Head of caudate nucleus (tissue), 42 donors: ENCODE results near the gene HEATR5B.
A peak's percentile ranks its signal among the peaks of the same experiment; 100 is the strongest.

Source experiments
- DNase-seq, 42 donors: peaks; one replicate each; pipeline versions ENCODE4 v3.0.0 to v3.0.0-alpha.2; 2020 to 2021; ENCODE audit warnings: mixed read lengths in 7 of 42
- intact Hi-C: fragments of 100-400 bp; cut with DNase I; formaldehyde crosslinking; loops from one replicate; pipeline ENCODE4 v1.15.0; 2022

Gene HEATR5B

DNA sequence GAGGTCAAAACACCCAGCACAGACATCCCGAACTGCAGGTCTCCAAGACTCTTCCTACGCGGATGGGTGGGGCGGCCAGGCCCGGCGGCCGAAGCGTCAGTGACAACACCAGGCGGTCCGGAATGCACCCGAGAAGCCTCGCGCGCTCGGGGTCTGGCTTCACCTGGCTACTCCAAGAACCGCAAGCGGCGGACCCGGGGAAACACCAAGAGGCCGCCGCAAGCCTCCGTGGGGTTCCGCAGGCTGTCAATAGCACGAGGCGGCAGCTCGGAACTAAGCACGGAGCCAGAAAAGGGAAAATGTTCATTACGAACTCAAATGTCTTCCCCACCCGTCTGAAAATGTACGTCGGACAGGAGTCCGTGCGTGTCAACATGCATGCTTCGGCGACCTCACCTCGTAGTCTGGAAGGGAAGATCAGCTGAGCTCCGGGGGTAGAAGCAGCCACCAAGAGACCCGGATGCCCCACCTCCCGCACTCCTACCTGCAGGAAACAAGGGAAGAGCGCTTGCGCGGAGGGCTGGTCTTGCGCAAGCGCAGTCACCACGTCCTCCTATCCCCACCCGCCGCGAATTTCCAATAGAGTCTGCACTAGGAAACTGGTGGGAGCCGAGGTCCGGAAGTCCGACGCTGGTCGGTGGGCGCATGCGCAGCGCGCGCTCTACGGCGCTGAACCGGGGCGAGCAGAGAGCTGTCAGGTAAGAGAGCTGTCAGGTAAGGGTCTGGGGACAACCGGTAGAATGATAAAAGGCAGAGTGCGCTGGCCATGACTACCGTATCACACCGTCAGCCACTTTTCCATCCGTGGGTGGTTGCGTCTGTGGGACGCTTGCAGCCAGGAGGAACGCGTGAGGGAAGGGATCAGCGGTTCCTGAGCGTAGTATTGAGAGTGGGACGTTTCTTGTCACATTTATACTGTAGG is at the start of gene HEATR5B, which contains the start of gene GPATCH11:
HEATR5B (minus strand) TSS at position 500 of the 922 bp plus-strand sequence. CDS start 958 bp downstream, outside the sequence.
GPATCH11 (plus strand) TSS at position 646 of the 922 bp plus-strand sequence. CDS start 3,864 bp downstream, outside the sequence.
- intact Hi-C loops: no loop called here
- peak; percentile 88 to 98 (median 94) for DNase-seq

DNA sequence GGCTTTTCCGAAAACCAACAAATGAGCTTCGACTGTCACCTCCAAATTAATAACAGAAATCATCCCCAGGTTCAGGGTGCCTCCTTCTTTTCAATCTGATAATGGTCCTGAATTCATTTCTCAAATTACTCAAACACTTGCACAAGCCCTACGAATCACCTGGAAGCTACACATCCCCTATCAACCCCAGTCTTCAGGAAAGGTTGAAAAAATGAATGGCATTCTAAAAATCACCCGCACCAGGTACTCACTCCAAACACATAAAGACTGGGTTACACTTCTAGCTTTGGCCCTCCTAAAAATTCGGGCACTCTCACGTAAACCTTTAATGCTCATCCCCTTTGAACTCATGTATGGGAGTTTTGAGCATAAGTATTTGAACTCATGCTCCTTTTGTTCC is 48.7 kb upstream of the HEATR5B start:
- DNase-seq: no peak
- intact Hi-C loops: no loop called here

GRCh38 chr2:37125416-37125815 is 41.2 kb upstream of the HEATR5B start:
- no peak for DNase-seq
- intact Hi-C loops: no loop called here

- no peak for DNase-seq
- intact Hi-C loops: no loop called here
Measured at GRCh38 chr2:37119157-37119556, 35.0 kb upstream of the HEATR5B start.

DNA sequence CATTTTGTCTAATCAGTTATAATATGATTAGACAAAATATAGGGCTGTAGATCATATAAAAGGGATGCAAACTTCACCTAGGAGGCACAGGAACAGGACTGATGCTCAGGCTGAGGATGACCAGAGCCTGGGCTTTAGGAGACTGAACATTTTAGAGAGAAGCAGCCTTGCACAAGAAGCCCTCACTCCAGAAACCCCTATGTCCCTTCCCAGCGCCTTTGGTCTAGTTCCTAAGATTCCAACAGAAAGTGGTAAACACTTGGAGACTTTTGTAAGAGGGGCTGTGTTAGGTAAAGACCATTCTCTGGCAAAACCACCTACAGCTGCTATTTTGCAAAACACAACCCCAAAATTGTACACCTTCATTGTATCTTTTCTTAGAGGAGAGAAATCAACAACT is 33.4 kb upstream of the HEATR5B start:
- no peak for DNase-seq
- intact Hi-C loops: no loop called here

DNA sequence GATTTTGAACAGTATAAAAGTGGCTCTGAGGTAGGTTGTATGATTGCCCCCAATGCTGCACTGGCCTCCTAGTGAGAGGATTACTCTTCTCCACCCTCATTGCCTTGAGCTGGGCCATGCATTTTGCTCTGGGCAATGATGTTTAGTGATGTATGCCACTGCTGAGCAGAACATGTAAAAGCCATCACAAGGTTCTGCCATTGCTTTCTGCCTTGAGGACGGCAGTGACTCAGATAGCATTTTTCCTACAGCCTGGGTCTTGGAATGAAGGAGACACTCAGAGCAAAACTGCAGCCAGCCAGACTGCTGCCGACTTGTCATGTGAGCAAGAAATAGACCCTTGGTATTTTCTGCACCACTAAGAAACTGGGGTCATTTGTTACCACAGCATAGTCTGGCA is 27.8 kb upstream of the HEATR5B start:
- intact Hi-C loops: no loop called here
- no peak for DNase-seq

DNA sequence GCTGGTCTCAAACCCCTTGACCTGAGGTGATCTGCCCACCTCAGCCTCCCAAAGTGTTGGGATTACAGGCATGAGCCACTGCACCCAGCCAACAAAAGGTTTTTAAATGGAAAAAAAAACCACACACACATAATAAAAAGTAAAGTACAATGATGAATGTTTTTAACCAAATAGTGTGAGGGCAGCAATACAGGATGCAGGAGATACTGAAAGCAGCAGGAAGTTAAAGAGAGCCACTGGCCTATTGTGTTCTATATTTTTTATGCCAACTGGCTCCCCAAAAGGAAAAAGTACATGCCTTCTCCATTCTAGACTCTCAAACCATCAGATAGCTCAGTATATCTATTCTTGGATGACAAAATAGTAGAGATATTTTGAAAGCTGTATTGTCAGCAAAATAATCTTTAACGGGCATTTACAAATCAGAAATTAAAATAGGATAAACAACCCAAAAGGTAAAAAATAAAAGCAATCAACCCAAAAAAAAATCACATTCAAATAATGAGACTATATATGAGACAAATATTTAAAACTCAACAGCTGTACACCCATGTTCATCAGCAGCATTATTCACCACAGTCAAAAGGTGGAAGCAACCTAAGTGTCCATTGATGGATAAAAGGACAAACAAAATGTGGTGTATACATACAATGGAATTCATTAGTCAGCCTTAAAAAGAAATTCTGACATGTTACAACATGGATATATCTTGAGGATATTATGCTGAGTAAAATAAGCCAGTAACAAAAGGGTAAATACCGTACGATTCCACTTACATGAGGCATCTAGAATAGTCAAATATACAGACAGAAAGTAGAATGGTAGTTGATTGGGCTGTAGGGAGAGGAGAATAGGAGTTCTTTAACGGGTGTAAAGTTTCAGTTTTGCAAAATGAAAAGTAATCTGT is 26.4 kb upstream of the HEATR5B start:
- intact Hi-C loops: no loop called here

GRCh38 chr2:37109523-37109922 is 25.4 kb upstream of the HEATR5B start:
- DNase-seq: no peak
- intact Hi-C loops: no loop called here

More for the DNA sequence above, 26.4 kb upstream of the HEATR5B start:
- no peak for DNase-seq

- no peak for DNase-seq
- intact Hi-C loops: no loop called here
Measured at GRCh38 chr2:37105150-37105549, 21.0 kb upstream of the HEATR5B start.

DNA sequence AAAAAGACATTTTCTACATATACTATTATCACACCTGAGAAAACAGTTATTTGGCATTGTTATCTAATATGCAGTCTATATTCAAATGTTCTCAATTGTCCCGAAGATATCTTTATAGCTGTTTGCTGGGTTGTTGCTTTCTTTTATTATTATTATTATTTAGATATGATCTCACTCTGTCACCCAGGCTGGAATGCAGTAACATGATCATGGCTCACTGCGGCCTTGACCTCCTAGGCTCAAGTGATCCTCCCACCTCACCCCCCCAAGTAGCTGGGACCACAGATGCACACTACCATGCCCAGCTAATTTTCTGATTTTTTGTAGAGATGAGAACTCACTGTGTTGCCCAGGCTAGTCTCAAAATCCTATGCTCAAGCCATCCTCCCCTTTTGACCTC is 20.0 kb upstream of the HEATR5B start:
- intact Hi-C loops: no loop called here
- no peak for DNase-seq

GRCh38 chr2:37102588-37102987 is 18.4 kb upstream of the HEATR5B start:
- DNase-seq: no peak
- intact Hi-C loops: no loop called here

- intact Hi-C loops: no loop called here
- no peak for DNase-seq
Measured at GRCh38 chr2:37100054-37100453, 15.9 kb upstream of the HEATR5B start.

- DNase-seq: no peak
- intact Hi-C loops: no loop called here
Measured at GRCh38 chr2:37098416-37099118, 14.4 kb upstream of the HEATR5B start.

GRCh38 chr2:37096568-37096967 is 12.4 kb upstream of the HEATR5B start:
- intact Hi-C loops: no loop called here
- no peak for DNase-seq

GRCh38 chr2:37091873-37092272 is 7.7 kb upstream of the HEATR5B start:
- intact Hi-C loops: no loop called here

DNA sequence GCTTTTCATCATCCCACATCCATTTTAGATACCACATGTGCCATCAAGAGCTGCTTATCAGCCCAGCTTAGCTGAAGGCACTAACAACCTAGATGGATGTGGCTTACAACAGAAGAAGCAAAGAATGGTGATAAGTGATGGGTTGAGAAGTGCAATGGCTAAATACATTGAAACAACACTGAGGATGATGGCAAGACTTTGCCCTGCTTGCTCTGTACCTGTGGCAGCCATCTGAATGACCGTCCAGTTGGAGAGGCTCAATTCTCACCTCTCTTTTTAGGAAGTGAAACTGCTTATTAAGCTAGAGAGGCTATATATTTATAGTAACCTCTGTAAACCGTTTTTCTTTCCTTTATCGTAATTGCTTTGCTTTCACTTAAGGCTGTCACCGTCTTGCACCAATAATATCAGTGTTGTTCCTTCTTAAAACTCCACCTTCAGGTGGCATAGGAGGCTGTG is 5.9 kb upstream of the HEATR5B start:
- no peak for DNase-seq
- intact Hi-C loops: no loop called here

More at GRCh38 chr2:37091873-37092272, 7.7 kb upstream of the HEATR5B start:
- DNase-seq: no peak

DNA sequence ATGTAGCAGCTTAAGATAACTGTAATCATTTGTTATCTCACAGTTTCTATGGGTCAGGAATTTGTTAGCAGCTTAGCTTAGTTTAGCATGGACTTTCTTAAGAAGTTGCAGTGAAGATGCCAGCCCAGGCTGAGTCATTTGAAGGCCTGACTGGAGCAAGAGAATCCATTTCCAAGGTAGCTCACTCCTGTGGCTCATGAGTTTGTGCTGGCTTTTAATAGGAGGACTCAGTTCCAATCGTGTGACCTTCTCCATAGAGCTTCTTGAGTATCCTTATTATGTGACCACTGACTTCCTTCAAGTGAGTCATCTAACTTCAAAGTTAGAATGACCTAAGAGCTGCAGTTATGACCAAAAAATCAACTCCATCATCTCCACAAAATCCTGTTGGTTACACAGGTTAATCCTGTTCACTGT is 1.6 kb upstream of the HEATR5B start:
- DNase-seq: no peak
- intact Hi-C loops: no loop called here

GRCh38 chr2:37084797-37085196 is 625 bp upstream of the HEATR5B start:
- no peak for DNase-seq
- intact Hi-C loops: no loop called here

DNA sequence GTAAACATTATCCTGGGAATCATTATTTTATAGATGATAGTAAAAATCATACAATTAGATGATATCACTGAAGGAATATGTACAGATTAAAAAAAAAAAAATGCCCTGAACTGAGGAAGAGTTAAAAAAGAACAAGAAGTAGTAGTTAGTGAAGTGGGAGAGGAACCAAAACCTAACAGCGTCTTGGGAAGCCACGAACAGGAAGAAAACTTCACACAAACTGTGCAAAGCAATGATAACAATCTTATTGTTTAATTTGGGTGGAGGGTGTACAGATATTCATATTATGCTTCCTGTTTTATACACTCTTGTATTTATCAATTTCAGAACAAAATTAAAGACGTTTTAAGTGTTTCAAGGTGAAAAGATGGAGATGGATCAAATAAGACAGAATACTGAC is 3.5 kb downstream of the HEATR5B start:
- intact Hi-C loops: no loop called here

More for the DNA sequence above, 3.5 kb downstream of the HEATR5B start:
- DNase-seq: no peak
